ENCODE results near the gene TARS3.
"Not testable (repeated sequence)": the region's sequence is repeated elsewhere in the genome, so short reads cannot be mapped to it uniquely, and the experiment has no call there.

Gene TARS3

GRCh38 chr15:101723874-101724674, at the start of gene TARS3:
Gene TARS3 (minus strand): TSS chr15:101724473. CDS start chr15:101724387, 86 bp downstream.
- peak within 1 kb of the TSS; percentile 50 to 87 for H3K4me3 ChIP-seq (ENCODE audit: low read depth in 1 of 2, low read length in 2 of 2)
- peak within 1 kb of the TSS; percentile 92 for H2AFZ ChIP-seq (ENCODE audit: low read depth, low read length)
- peaks cover 20% of the 10 kb centered on the region for H3K4me1 ChIP-seq (ENCODE audit: insufficient read depth, low read length)
- ATAC-seq (ENCODE audit: insufficient read depth, low read depth) = peak; percentile 91
- TF ChIP-seq EZH2 (IDR thresholded peaks at IDR 0.05; ENCODE audit: borderline replicate concordance, low read depth, low read length, severe bottlenecking) = no peak
- TF ChIP-seq CTCF (IDR thresholded peaks at IDR 0.05; ENCODE audit: borderline replicate concordance, extremely low read depth, low read length, poor library complexity, severe bottlenecking) = peak; percentile 29
- no peaks in the 10 kb centered on the region for H3K27me3 ChIP-seq (ENCODE audit: insufficient read depth, low read length, poor library complexity)
- H3K27ac ChIP-seq (ENCODE audit: low read length) = peak within 1 kb of the TSS; percentile 73
- H3K4me2 ChIP-seq (ENCODE audit: insufficient read depth, low read length) = peak within 1 kb of the TSS; percentile 93
- peak within 1 kb of the TSS; percentile 61 for H3K9ac ChIP-seq (ENCODE audit: low read depth, low read length)
- no peaks in the 10 kb centered on the region for H3K79me2 ChIP-seq (ENCODE audit: insufficient read depth, low read length)
- peaks cover 24% of the 10 kb centered on the region for H3K36me3 ChIP-seq (ENCODE audit: insufficient read depth, low read length)
- H4K20me1 ChIP-seq (ENCODE audit: insufficient read depth, low read length) = no peaks in the 10 kb centered on the region
- peak; percentile 92 for DNase-seq
- no peaks in the 10 kb centered on the region for H3K9me3 ChIP-seq (ENCODE audit: insufficient read depth, low read length, severe bottlenecking)

GRCh38 chr15:101773496-101774100, 49.3 kb upstream of the TARS3 start:
- H3K36me3 ChIP-seq (ENCODE audit: insufficient read depth, low read length) = no peaks in the 10 kb centered on the region
- H3K27me3 ChIP-seq (ENCODE audit: insufficient read depth, low read length, poor library complexity) = peaks cover 3% of the 10 kb centered on the region
- H3K4me1 ChIP-seq (ENCODE audit: insufficient read depth, low read length) = no peaks in the 10 kb centered on the region
- no peak overlapping the region for H3K9ac ChIP-seq (ENCODE audit: low read depth, low read length)
- DNase-seq (no peak), ATAC-seq (ENCODE audit: insufficient read depth, low read depth) (no peak)
- no peak overlapping the region for H3K4me2 ChIP-seq (ENCODE audit: insufficient read depth, low read length)
- no peak overlapping the region for H3K27ac ChIP-seq (ENCODE audit: low read length)
- no peaks in the 10 kb centered on the region for H3K79me2 ChIP-seq (ENCODE audit: insufficient read depth, low read length)
- no peak overlapping the region for H3K4me3 ChIP-seq (ENCODE audit: low read depth in 1 of 2, low read length in 2 of 2)
- no peak overlapping the region for H2AFZ ChIP-seq (ENCODE audit: low read depth, low read length)
- TF ChIP-seq EZH2 (IDR thresholded peaks at IDR 0.05; ENCODE audit: borderline replicate concordance, low read depth, low read length, severe bottlenecking) (no peak), CTCF (IDR thresholded peaks at IDR 0.05; ENCODE audit: borderline replicate concordance, extremely low read depth, low read length, poor library complexity, severe bottlenecking) (peak; percentile 48)
- no peaks in the 10 kb centered on the region for H4K20me1 ChIP-seq (ENCODE audit: insufficient read depth, low read length)
- no peaks in the 10 kb centered on the region for H3K9me3 ChIP-seq (ENCODE audit: insufficient read depth, low read length, severe bottlenecking)

- no peak overlapping the region for H3K27ac ChIP-seq (ENCODE audit: low read length)
- no peak overlapping the region for H3K4me3 ChIP-seq (ENCODE audit: low read depth in 1 of 2, low read length in 2 of 2)
- peaks cover 3% of the 10 kb centered on the region for H3K27me3 ChIP-seq (ENCODE audit: insufficient read depth, low read length, poor library complexity)
- no peak for DNase-seq
- no peaks in the 10 kb centered on the region for H3K79me2 ChIP-seq (ENCODE audit: insufficient read depth, low read length)
- TF ChIP-seq CTCF (IDR thresholded peaks at IDR 0.05; ENCODE audit: borderline replicate concordance, extremely low read depth, low read length, poor library complexity, severe bottlenecking) (no peak), EZH2 (IDR thresholded peaks at IDR 0.05; ENCODE audit: borderline replicate concordance, low read depth, low read length, severe bottlenecking) (no peak)
- no peaks in the 10 kb centered on the region for H3K36me3 ChIP-seq (ENCODE audit: insufficient read depth, low read length)
- H3K4me1 ChIP-seq (ENCODE audit: insufficient read depth, low read length) = no peaks in the 10 kb centered on the region
- no peak overlapping the region for H2AFZ ChIP-seq (ENCODE audit: low read depth, low read length)
- ATAC-seq (ENCODE audit: insufficient read depth, low read depth) = no peak
- no peaks in the 10 kb centered on the region for H4K20me1 ChIP-seq (ENCODE audit: insufficient read depth, low read length)
- H3K9me3 ChIP-seq (ENCODE audit: insufficient read depth, low read length, severe bottlenecking) = no peaks in the 10 kb centered on the region
- H3K4me2 ChIP-seq (ENCODE audit: insufficient read depth, low read length) = no peak overlapping the region
- no peak overlapping the region for H3K9ac ChIP-seq (ENCODE audit: low read depth, low read length)
These were observed 48.6 kb upstream of the TARS3 start for GRCh38 chr15:101772921-101773320.

- DNase-seq = not testable (repeated sequence)
These were observed 42.9 kb upstream of the TARS3 start for GRCh38 chr15:101767083-101767640.

More at GRCh38 chr15:101767083-101767640, 42.9 kb upstream of the TARS3 start:
- H3K36me3 ChIP-seq (ENCODE audit: insufficient read depth, low read length); H3K9ac ChIP-seq (ENCODE audit: low read depth, low read length); H3K27me3 ChIP-seq (ENCODE audit: insufficient read depth, low read length, poor library complexity); H3K79me2 ChIP-seq (ENCODE audit: insufficient read depth, low read length); H3K27ac ChIP-seq (ENCODE audit: low read length); H4K20me1 ChIP-seq (ENCODE audit: insufficient read depth, low read length); H2AFZ ChIP-seq (ENCODE audit: low read depth, low read length); H3K4me2 ChIP-seq (ENCODE audit: insufficient read depth, low read length); H3K9me3 ChIP-seq (ENCODE audit: insufficient read depth, low read length, severe bottlenecking); H3K4me3 ChIP-seq (ENCODE audit: low read depth in 1 of 2, low read length in 2 of 2); H3K4me1 ChIP-seq (ENCODE audit: insufficient read depth, low read length): not testable (repeated sequence)
- 0 out of 3 replicates have a peak, but pooled peaks have one; percentile 52 for ATAC-seq (ENCODE audit: insufficient read depth, low read depth)

All from DND-41 (cell line).